Neural cell (in vitro differentiated cells): ENCODE results near the gene CNTNAP2. TPM values are rescaled to one million over a fixed set of nuclear protein-coding genes. Genes with fewer than 3 reads are reported as not detected.

ENCODE experiments used
- H2AFZ ChIP-seq: fragments of 200-600, 300-800 bp; sonication (generic), shearing (Covaris generic); 2 replicates; pipeline ENCODE4 v1.6.0; 2014; ENCODE audit warnings: low read depth, mild to moderate bottlenecking, antibody characterized with exemption, low read length, moderate library complexity
- H3F3A ChIP-seq: fragments of 200-600 bp; shearing (Covaris generic); 2 replicates; pipeline ENCODE4 v1.6.1; 2016; ENCODE audit warnings: mild to moderate bottlenecking, moderate library complexity, mixed read lengths, antibody characterized with exemption, low read length; ENCODE audit not compliant: insufficient read depth, poor library complexity, severe bottlenecking
- H3K27ac ChIP-seq: fragments of 200-600, 300-800 bp; sonication (generic), shearing (Covaris generic); 2 replicates; pipeline ENCODE4 v1.5.1; 2014; ENCODE audit warnings: mild to moderate bottlenecking, low read length, moderate library complexity
- H3K27me3 ChIP-seq: fragments of 300-800, 200-600 bp; sonication (generic), shearing (Covaris generic); 2 replicates; pipeline ENCODE4 v1.6.0; 2014; ENCODE audit warnings: mild to moderate bottlenecking, low read depth, low read length, moderate library complexity; ENCODE audit not compliant: insufficient read depth
- H3K36me3 ChIP-seq: fragments of 300-800, 200-600 bp; sonication (generic), shearing (Covaris generic); 2 replicates; pipeline ENCODE4 v1.5.1; 2014; ENCODE audit warnings: mild to moderate bottlenecking, antibody characterized with exemption, low read length, moderate library complexity; ENCODE audit not compliant: insufficient read depth
- H3K4me2 ChIP-seq: fragments of 300-800, 200-600 bp; sonication (generic), shearing (Covaris generic); 2 replicates; pipeline ENCODE4 v1.6.0; 2014; ENCODE audit warnings: mild to moderate bottlenecking, low read length
- H3K4me3 ChIP-seq: fragments of 300-800, 200-600 bp; sonication (generic), shearing (Covaris generic); 2 replicates; pipeline ENCODE4 v1.5.1; 2014; ENCODE audit warnings: mild to moderate bottlenecking, low read length, moderate library complexity
- H3K79me2 ChIP-seq: fragments of 200-600 bp; shearing (Covaris generic); replicated peaks from 2 replicates; pipeline ENCODE4 v1.6.0; 2014; ENCODE audit warnings: mild to moderate bottlenecking, low read length, moderate library complexity; ENCODE audit not compliant: insufficient read depth
- H3K9ac ChIP-seq: fragments of 300-800, 200-600 bp; sonication (generic), shearing (Covaris generic); 2 replicates; pipeline ENCODE4 v1.6.1; 2016; ENCODE audit warnings: mild to moderate bottlenecking, low read length, mixed read lengths
- H3K9me2 ChIP-seq: fragments of 200-600 bp; shearing (Covaris generic); 2 replicates; pipeline ENCODE4 v1.6.1; 2016; ENCODE audit warnings: mild to moderate bottlenecking, low read length, mixed read lengths; ENCODE audit not compliant: insufficient read depth
- H3K9me3 ChIP-seq: fragments of 200-600, 300-800 bp; sonication (generic), shearing (Covaris generic); 2 replicates; pipeline ENCODE4 v1.6.1; 2016; ENCODE audit warnings: mild to moderate bottlenecking, mixed run types, low read length, moderate library complexity, mixed read lengths
- H4K20me1 ChIP-seq: fragments of 200-600 bp; shearing (Covaris generic); 2 replicates; pipeline ENCODE4 v1.6.1; 2016; ENCODE audit warnings: mild to moderate bottlenecking, mixed run types; ENCODE audit not compliant: insufficient read depth
- EP300 ChIP-seq: fragments of 450-650 bp; conservative IDR thresholded peaks from 2 replicates; pipeline ENCODE4 v1.6.1; 2014; ENCODE audit warnings: antibody characterized with exemption, mild to moderate bottlenecking, moderate library complexity; ENCODE audit not compliant: poor library complexity, severe bottlenecking
- EZH2 ChIP-seq: fragments of 200-600, 300-800 bp; shearing (Covaris generic), sonication (generic); IDR thresholded peaks from 2 replicates; pipeline ENCODE4 v1.6.1; 2014; ENCODE audit warnings: antibody characterized with exemption, low read length, borderline replicate concordance, mild to moderate bottlenecking; ENCODE audit not compliant: insufficient read depth, poor library complexity, severe bottlenecking
- MXI1 ChIP-seq: fragments of 450-650 bp; conservative IDR thresholded peaks from 2 replicates; pipeline ENCODE4 v1.6.1; 2014; ENCODE audit warnings: antibody characterized with exemption, mild to moderate bottlenecking; ENCODE audit not compliant: poor library complexity, severe bottlenecking
- POLR2AphosphoS5 ChIP-seq: IDR thresholded peaks from 2 replicates; pipeline ENCODE4 v1.6.1; 2012
- RAD21 ChIP-seq: fragments of 450-650 bp; conservative IDR thresholded peaks from 2 replicates; pipeline ENCODE4 v1.6.1; 2014; ENCODE audit warnings: antibody characterized with exemption, mild to moderate bottlenecking, moderate library complexity
- SMC3 ChIP-seq: fragments of 450-650 bp; conservative IDR thresholded peaks from 2 replicates; pipeline ENCODE4 v1.6.1; 2014; ENCODE audit warnings: antibody characterized with exemption, mild to moderate bottlenecking, moderate library complexity; ENCODE audit not compliant: poor library complexity
- TAF1 ChIP-seq: IDR thresholded peaks from 2 replicates; pipeline ENCODE4 v1.6.1; 2012; ENCODE audit warnings: low read depth
- polyA plus RNA-seq: library from polyadenylated mRNA; depleted of rRNA; stranded (reverse); fragments of >200 nt; gene quantifications from 2 replicates; pipeline ENCODE4 v1.2.3, GENCODE V29; 2014
- TF ChIP-seq, protein P1 (sequence below): fragments of 450-650 bp; IDR thresholded peaks from 2 replicates; pipeline ENCODE4 v1.5.1; 2014; ENCODE audit warnings: antibody characterized with exemption, mild to moderate bottlenecking, moderate library complexity; ENCODE audit not compliant: poor library complexity, severe bottlenecking
- TF ChIP-seq, protein P2 (sequence below): IDR thresholded peaks from 2 replicates; pipeline ENCODE4 v1.6.1; 2012; ENCODE audit warnings: borderline replicate concordance

Gene CNTNAP2
- polyA plus RNA-seq, 1 donor from 2014 or later: 276 TPM

DNA sequence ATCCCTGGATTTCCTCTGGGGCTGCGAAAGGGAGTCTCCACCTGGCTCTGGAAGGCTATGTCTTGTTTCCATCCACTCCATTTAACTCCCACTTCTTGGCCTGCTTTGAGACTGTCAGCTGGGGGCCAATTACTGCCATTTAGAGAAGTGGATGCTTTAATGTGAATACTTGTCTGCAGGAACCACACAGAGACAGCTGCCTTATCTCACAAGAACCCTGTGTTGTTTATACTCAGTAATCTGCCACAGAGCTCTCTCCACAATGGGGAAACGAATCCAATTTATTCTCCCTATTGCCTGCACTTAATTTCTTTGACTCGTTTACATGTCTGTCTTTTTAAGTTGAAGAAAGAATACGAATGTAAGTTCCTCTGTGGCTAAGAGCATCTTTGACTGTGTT, 1687.0 kb downstream of the CNTNAP2 start:
- no peaks in the 10 kb centered on the region for H3K79me2 ChIP-seq
- H3K4me3 ChIP-seq: no peak overlapping the region
- no peaks in the 10 kb centered on the region for H4K20me1 ChIP-seq
- H3K36me3 ChIP-seq: no peaks in the 10 kb centered on the region
- H3K27me3 ChIP-seq: no peaks in the 10 kb centered on the region
- H3K9me3 ChIP-seq: peaks cover 3% of the 10 kb centered on the region
- H3F3A ChIP-seq: peaks cover 5% of the 10 kb centered on the region
- H3K4me2 ChIP-seq: no peak overlapping the region
- peak overlapping the region; percentile 33 for H3K27ac ChIP-seq
- no peak overlapping the region for H2AFZ ChIP-seq
- H3K9me2 ChIP-seq: no peaks in the 10 kb centered on the region
- TF ChIP-seq POLR2AphosphoS5 (peak; percentile 80), EZH2 (no peak), MXI1 (no peak), RAD21 (no peak), TAF1 (no peak), EP300 (peak; percentile 31), SMC3 (no peak)
- TF ChIP-seq, protein P1, sequence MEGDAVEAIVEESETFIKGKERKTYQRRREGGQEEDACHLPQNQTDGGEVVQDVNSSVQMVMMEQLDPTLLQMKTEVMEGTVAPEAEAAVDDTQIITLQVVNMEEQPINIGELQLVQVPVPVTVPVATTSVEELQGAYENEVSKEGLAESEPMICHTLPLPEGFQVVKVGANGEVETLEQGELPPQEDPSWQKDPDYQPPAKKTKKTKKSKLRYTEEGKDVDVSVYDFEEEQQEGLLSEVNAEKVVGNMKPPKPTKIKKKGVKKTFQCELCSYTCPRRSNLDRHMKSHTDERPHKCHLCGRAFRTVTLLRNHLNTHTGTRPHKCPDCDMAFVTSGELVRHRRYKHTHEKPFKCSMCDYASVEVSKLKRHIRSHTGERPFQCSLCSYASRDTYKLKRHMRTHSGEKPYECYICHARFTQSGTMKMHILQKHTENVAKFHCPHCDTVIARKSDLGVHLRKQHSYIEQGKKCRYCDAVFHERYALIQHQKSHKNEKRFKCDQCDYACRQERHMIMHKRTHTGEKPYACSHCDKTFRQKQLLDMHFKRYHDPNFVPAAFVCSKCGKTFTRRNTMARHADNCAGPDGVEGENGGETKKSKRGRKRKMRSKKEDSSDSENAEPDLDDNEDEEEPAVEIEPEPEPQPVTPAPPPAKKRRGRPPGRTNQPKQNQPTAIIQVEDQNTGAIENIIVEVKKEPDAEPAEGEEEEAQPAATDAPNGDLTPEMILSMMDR: peak; percentile 18
- TF ChIP-seq, protein P2, sequence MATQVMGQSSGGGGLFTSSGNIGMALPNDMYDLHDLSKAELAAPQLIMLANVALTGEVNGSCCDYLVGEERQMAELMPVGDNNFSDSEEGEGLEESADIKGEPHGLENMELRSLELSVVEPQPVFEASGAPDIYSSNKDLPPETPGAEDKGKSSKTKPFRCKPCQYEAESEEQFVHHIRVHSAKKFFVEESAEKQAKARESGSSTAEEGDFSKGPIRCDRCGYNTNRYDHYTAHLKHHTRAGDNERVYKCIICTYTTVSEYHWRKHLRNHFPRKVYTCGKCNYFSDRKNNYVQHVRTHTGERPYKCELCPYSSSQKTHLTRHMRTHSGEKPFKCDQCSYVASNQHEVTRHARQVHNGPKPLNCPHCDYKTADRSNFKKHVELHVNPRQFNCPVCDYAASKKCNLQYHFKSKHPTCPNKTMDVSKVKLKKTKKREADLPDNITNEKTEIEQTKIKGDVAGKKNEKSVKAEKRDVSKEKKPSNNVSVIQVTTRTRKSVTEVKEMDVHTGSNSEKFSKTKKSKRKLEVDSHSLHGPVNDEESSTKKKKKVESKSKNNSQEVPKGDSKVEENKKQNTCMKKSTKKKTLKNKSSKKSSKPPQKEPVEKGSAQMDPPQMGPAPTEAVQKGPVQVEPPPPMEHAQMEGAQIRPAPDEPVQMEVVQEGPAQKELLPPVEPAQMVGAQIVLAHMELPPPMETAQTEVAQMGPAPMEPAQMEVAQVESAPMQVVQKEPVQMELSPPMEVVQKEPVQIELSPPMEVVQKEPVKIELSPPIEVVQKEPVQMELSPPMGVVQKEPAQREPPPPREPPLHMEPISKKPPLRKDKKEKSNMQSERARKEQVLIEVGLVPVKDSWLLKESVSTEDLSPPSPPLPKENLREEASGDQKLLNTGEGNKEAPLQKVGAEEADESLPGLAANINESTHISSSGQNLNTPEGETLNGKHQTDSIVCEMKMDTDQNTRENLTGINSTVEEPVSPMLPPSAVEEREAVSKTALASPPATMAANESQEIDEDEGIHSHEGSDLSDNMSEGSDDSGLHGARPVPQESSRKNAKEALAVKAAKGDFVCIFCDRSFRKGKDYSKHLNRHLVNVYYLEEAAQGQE: peak; percentile 35
- H3K9ac ChIP-seq: no peak overlapping the region

DNA sequence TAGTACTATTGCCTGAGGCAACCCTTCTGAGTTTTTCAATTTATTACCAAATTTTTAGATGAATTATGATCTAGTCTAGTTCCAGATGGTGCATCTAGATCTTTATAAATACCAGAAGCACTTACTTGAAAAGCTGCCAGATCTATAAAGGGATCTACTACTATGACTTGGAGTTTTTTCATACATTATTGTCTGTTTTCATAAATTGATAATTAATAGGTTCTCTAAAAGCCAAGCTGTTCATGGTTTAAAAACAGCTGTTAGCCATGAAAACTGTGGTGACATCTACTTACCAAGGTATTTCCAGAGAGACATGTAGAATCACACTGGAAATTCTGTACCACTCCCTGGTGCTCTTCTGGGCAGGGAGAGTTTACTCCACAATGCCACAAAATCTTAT, 1687.4 kb downstream of the CNTNAP2 start:
- Histone ChIP-seq H3F3A (peaks cover 5% of the 10 kb centered on the region), H2AFZ (no peak overlapping the region), H3K27ac (peak overlapping the region; percentile 33), H3K4me2 (no peak overlapping the region), H3K4me3 (no peak overlapping the region), H3K36me3 (no peaks in the 10 kb centered on the region), H3K27me3 (no peaks in the 10 kb centered on the region), H3K79me2 (no peaks in the 10 kb centered on the region), H3K9me2 (no peaks in the 10 kb centered on the region), H3K9ac (no peak overlapping the region), H3K9me3 (peaks cover 3% of the 10 kb centered on the region), H4K20me1 (no peaks in the 10 kb centered on the region)
- TF ChIP-seq SMC3 (no peak), EZH2 (no peak), EP300 (no peak), TAF1 (no peak), RAD21 (no peak), MXI1 (no peak), POLR2AphosphoS5 (no peak)
- TF ChIP-seq, protein P2: no peak
- TF ChIP-seq, protein P1: no peak
